HEK293T (cell line): ENCODE results near the gene NUMBL.

ENCODE experiments used
- FOXK2 ChIP-seq: fragments of 450-650 bp; IDR thresholded peaks from 2 replicates; pipeline ENCODE4 v1.6.1; 2016; ENCODE audit warnings: mild to moderate bottlenecking
- FOXM1 ChIP-seq: fragments of 450-650 bp; IDR thresholded peaks from 2 replicates; pipeline ENCODE4 v1.6.1; 2017; ENCODE audit warnings: mild to moderate bottlenecking, borderline replicate concordance
- LEF1 ChIP-seq: fragments of 450-650 bp; IDR thresholded peaks from 2 replicates; pipeline ENCODE4 v1.6.1; 2017; ENCODE audit warnings: mild to moderate bottlenecking, borderline replicate concordance
- NFRKB ChIP-seq: fragments of 450-650 bp; IDR thresholded peaks from 2 replicates; pipeline ENCODE4 v1.6.1; 2016; ENCODE audit warnings: mild to moderate bottlenecking, moderate library complexity
- SP1 ChIP-seq: fragments of 450-650 bp; IDR thresholded peaks from 2 replicates; pipeline ENCODE4 v1.6.1; 2017
- SUZ12 ChIP-seq: fragments of 450-650 bp; IDR thresholded peaks from 2 replicates; pipeline ENCODE4 v1.6.1; 2016; ENCODE audit warnings: mild to moderate bottlenecking
- TF ChIP-seq, protein P1 (sequence below): fragments of 450-650 bp; IDR thresholded peaks from 2 replicates; pipeline ENCODE4 v1.6.1; 2016

DNA sequence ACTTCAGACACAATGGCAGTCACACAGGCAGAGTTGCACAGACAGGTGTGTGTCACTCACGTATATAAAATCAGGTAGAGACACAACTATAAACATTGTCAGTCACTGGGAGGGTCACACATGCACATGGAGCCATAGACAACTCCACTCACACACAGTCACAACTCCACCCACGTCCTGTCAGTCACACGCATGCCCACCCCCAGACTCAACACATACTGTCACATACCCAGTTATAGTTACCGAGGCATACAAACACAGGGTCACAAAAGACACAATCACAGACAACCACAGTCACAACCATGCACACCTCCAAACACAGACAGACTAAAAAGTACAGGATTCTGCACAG lies 1.5 kb downstream of the NUMBL start:
- no peak for TF ChIP-seq LEF1
- no peak for TF ChIP-seq SP1
- TF ChIP-seq, protein P1, sequence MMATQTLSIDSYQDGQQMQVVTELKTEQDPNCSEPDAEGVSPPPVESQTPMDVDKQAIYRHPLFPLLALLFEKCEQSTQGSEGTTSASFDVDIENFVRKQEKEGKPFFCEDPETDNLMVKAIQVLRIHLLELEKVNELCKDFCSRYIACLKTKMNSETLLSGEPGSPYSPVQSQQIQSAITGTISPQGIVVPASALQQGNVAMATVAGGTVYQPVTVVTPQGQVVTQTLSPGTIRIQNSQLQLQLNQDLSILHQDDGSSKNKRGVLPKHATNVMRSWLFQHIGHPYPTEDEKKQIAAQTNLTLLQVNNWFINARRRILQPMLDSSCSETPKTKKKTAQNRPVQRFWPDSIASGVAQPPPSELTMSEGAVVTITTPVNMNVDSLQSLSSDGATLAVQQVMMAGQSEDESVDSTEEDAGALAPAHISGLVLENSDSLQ = peak; percentile 55
- TF ChIP-seq NFRKB = no peak
- no peak for TF ChIP-seq SUZ12
- TF ChIP-seq FOXK2 = no peak
- no peak for TF ChIP-seq FOXM1
